Epithelial cell of proximal tubule (primary cell): ENCODE results near the gene LMO7. TPM values are rescaled to one million over a fixed set of nuclear protein-coding genes. Genes with fewer than 3 reads are reported as not detected.

ENCODE experiments used
- DNase-seq: peaks from one replicate; pipeline ENCODE4 v3.0.0-alpha.2; 2011; ENCODE audit warnings: low read depth
- H3K4me3 ChIP-seq: 2 replicates; pipeline ENCODE4 v1.5.1; 2011; ENCODE audit warnings: low read depth, mild to moderate bottlenecking, low read length
- total RNA-seq: library from RNA; depleted of rRNA; stranded (reverse); fragments of >200 nt; gene quantifications from 2 replicates; pipeline ENCODE4 v1.2.3, GENCODE V29; 2015
- TF ChIP-seq, protein P1 (sequence below): conservative IDR thresholded peaks from 2 replicates; pipeline ENCODE4 v1.5.1; 2012; ENCODE audit warnings: low read depth, mild to moderate bottlenecking, low read length

The LMO7 gene
- total RNA-seq, 1 donor from 2014 or later: 46.9 TPM

DNA sequence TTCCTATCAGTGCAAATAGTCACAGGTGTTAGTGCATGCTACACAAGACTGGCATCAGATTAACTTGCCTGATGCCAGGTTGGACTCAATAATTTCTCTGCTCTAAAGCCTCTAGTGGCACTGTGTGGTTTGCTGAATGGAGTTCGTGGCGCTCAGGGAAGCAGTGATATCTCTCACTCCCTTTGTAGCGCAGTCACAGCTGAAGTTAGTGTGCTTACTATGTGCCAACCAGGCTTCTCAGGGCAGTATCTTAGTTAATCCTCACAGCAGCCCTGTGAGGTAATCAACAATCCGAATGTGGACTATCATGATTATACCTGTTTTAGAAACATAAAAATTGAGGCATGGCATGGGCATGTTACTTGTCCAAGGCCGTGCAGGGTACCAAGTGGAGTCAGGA is 190.3 kb downstream of the LMO7 start:
- TF ChIP-seq, protein P1, sequence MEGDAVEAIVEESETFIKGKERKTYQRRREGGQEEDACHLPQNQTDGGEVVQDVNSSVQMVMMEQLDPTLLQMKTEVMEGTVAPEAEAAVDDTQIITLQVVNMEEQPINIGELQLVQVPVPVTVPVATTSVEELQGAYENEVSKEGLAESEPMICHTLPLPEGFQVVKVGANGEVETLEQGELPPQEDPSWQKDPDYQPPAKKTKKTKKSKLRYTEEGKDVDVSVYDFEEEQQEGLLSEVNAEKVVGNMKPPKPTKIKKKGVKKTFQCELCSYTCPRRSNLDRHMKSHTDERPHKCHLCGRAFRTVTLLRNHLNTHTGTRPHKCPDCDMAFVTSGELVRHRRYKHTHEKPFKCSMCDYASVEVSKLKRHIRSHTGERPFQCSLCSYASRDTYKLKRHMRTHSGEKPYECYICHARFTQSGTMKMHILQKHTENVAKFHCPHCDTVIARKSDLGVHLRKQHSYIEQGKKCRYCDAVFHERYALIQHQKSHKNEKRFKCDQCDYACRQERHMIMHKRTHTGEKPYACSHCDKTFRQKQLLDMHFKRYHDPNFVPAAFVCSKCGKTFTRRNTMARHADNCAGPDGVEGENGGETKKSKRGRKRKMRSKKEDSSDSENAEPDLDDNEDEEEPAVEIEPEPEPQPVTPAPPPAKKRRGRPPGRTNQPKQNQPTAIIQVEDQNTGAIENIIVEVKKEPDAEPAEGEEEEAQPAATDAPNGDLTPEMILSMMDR: no peak
- H3K4me3 ChIP-seq: no peak overlapping the region

DNA sequence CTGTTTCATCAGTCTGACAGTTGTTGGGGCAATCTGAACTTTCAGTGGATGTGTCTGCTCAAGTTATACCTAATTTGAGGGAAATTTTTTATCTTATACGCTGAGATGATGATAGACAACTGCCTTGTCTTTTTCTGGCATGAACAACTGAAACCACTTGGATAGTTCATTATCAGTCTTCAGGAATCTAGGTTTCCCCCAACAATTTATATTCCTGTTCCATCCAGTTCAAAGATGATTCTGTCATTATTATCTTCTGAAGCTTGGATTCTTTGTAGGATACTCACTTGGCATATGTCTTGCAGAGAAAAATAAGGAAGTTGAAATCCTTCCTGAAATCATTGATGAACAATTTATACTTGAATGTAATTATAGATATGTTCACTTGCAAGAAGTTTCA is 193.7 kb downstream of the LMO7 start:
- DNase-seq: no peak
- no peak overlapping the region for H3K4me3 ChIP-seq
- TF ChIP-seq, protein P1: no peak

More for the DNA sequence above, 190.3 kb downstream of the LMO7 start:
- no peak for DNase-seq

DNA sequence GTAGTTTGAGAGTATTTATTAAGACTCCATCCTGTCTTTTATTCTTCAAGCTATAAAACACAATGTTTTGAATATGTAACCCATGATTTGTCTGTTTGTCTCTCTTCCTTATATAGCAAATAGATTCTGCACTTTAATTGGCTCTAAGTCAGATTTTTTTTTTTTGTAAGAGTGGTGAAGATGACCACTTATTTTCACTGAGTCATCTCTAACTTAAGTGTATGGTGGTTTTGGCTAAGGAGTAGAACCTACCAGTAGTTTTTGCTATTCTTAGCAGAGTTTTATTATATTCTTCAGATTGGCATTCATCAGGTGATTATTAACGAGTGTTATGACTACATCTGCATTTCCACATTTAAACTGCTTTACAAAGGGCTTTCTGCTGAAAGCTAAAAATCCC is 194.7 kb downstream of the LMO7 start:
- no peak overlapping the region for H3K4me3 ChIP-seq
- TF ChIP-seq, protein P1: no peak
- no peak for DNase-seq

DNA sequence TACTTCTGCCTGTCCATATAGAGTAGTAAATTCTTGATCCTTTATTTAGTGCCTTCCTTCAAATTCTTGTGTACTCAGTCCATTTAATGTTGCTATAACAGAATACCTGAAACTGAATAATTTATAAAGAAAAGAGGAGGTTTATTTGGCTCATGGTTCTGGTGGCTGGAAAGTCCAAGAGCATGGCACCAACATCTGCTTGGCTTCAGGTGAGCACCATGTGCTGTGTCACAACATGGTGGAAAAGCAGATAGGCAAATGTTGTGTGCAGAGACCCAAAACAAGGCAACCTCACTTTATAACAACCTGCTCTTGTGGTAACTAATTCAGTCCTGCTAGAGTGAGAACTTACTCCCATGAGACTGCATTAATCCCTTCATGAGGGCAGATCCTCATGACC is 195.3 kb downstream of the LMO7 start:
- TF ChIP-seq, protein P1: no peak
- DNase-seq: no peak
- no peak overlapping the region for H3K4me3 ChIP-seq

DNA sequence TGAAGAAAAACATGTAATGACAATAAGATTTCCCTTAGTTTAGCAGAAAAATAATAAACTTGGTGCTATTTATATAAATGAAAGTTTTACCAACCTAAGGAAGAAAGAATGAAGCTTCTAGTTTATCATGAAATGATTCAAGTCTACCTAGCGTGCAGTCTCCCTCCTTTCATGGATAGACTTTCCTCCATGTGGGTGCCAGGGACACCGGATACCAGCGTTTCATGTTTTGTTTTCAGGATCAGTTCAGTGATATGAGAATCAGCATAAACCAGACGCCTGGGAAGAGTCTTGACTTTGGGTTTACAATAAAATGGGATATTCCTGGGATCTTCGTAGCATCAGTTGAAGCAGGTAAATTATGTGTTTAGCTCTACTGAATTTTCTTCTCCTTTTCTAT is 196.7 kb downstream of the LMO7 start:
- TF ChIP-seq, protein P1: no peak
- DNase-seq: no peak
- no peak overlapping the region for H3K4me3 ChIP-seq

DNA sequence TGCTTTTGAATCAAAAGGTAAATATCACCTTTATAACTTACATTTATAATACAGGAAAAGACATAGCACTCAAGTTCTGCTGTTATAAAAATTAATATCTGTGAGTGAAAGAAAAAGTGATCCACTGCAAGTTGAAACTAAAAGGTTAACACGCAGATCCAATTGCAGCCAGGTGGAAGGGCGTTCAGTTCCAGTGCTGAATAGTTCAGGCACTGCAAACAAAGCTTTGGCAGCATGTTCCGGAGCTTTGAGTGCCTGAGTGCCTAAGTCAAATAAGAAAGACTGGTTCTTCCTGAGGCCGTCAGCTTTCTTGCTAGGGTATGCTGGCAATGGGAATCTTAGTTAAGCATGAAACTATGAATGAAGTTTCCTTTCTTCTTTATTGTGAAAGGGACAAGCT is 200.3 kb downstream of the LMO7 start:
- no peak for DNase-seq
- H3K4me3 ChIP-seq: no peak overlapping the region
- TF ChIP-seq, protein P1: no peak

DNA sequence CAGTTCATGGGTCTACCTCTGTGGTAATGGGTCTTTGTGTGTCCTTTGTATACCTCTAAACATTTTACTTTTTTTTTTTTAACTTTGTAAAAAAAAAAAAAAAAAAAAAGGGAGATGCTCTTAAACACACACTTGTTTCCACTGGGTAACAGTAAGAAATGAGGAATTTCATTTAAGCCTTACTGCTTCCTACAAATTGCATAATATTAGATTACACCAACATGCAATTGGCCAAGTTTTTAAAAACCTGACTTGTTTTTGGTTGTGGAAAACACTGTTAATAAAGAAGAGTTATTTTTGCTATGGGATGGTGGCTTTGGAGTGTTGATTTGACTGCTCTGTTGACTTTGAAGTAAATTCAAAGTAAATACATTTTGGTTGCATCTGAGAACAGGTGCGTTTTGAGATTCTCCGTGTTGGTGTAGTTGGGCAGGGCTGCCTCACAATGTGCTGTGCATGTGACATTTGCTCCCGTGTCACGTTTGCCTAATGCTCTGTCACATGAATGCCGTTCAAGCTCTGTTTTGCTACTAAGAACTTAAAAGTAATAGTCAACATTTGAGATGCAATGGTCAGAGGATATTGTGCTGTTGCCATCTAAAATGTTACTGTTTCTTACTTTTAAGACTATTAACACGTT is 202.4 kb downstream of the LMO7 start:
- H3K4me3 ChIP-seq: no peak overlapping the region
- DNase-seq: no peak
- TF ChIP-seq, protein P1: no peak
